ENCODE results near the gene FOXP2.

The FOXP2 gene

GRCh38 chr7:114718861-114719260 is 304.2 kb downstream of the FOXP2 start:
- Histone ChIP-seq H3K9ac (ENCODE audit: low read length in 5 of 5) (no peak overlapping the region), H3K36me3 (ENCODE audit: control insufficient read depth in 5 of 5, insufficient read depth in 5 of 5, low read length in 5 of 5) (no peaks in the 10 kb centered on the region), H3K27ac (ENCODE audit: low read depth, low read length) (no peak overlapping the region), H3K27me3 (ENCODE audit: control insufficient read depth in 5 of 5, insufficient read depth in 4 of 5, low read length in 5 of 5) (no peaks in the 10 kb centered on the region), H3K9me3 (ENCODE audit: control insufficient read depth in 5 of 5, low read length in 5 of 5) (no peaks in the 10 kb centered on the region), H3K4me3 (ENCODE audit: low read depth in 1 of 5, low read length in 5 of 5) (no peak overlapping the region), H3K4me1 (ENCODE audit: control insufficient read depth in 5 of 5, insufficient read depth in 5 of 5, low read length in 5 of 5) (peaks cover 0 to 4% (median 0%) of the 10 kb centered on the region in 5 donors)

DNA sequence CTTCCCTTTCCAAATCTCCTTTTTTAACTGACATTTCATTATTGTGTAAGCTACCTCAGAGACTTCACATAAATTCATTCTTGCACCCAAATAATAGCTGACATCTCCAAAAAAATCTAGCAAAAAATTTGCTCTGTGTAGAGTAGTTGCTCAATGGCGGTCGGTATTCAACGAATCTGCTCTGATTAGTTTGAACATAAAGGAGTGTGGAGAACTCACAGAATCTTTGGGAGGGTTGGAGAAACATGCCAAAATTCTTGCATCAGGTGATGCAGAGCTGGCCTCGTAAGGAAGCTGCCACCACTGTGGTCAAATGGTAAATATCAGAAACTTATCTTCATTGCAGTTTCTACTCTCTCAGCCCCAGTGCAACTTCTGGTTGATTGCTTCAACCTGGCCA is 306.1 kb downstream of the FOXP2 start:
- H3K36me3 ChIP-seq (ENCODE audit: control insufficient read depth in 5 of 5, insufficient read depth in 5 of 5, low read length in 5 of 5): no peaks in the 10 kb centered on the region
- H3K9me3 ChIP-seq (ENCODE audit: control insufficient read depth in 5 of 5, low read length in 5 of 5): no peaks in the 10 kb centered on the region
- H3K9ac ChIP-seq (ENCODE audit: low read length in 5 of 5): no peak overlapping the region
- H3K27ac ChIP-seq (ENCODE audit: low read depth, low read length): no peak overlapping the region
- H3K4me1 ChIP-seq (ENCODE audit: control insufficient read depth in 5 of 5, insufficient read depth in 5 of 5, low read length in 5 of 5): peaks cover 0 to 4% (median 0%) of the 10 kb centered on the region in 5 donors
- no peaks in the 10 kb centered on the region for H3K27me3 ChIP-seq (ENCODE audit: control insufficient read depth in 5 of 5, insufficient read depth in 4 of 5, low read length in 5 of 5)
- no peak overlapping the region for H3K4me3 ChIP-seq (ENCODE audit: low read depth in 1 of 5, low read length in 5 of 5)

DNA sequence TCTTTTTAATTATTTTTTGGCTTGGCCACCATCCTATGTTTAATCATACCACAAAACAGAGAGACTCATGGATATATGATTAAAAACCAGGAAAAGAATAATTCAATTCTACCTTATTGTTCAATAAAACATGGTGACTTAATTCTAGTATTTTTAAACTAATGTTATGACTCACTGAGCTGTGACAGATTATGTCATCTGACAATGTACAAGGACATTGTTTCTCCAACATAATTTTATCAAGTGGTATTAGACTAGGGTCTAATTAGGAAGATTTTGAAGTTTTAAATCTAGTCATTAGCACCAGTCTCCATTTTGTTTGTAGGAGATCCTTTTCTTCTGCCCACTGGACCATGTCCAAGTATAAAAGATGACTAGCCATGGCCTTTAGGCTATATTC is 307.9 kb downstream of the FOXP2 start:
- Histone ChIP-seq H3K27me3 (ENCODE audit: control insufficient read depth in 5 of 5, insufficient read depth in 4 of 5, low read length in 5 of 5) (no peaks in the 10 kb centered on the region), H3K4me1 (ENCODE audit: control insufficient read depth in 5 of 5, insufficient read depth in 5 of 5, low read length in 5 of 5) (peaks cover 0 to 4% (median 0%) of the 10 kb centered on the region in 5 donors), H3K9ac (ENCODE audit: low read length in 5 of 5) (no peak overlapping the region), H3K36me3 (ENCODE audit: control insufficient read depth in 5 of 5, insufficient read depth in 5 of 5, low read length in 5 of 5) (no peaks in the 10 kb centered on the region), H3K4me3 (ENCODE audit: low read depth in 1 of 5, low read length in 5 of 5) (no peak overlapping the region), H3K27ac (ENCODE audit: low read depth, low read length) (no peak overlapping the region), H3K9me3 (ENCODE audit: control insufficient read depth in 5 of 5, low read length in 5 of 5) (no peaks in the 10 kb centered on the region)

DNA sequence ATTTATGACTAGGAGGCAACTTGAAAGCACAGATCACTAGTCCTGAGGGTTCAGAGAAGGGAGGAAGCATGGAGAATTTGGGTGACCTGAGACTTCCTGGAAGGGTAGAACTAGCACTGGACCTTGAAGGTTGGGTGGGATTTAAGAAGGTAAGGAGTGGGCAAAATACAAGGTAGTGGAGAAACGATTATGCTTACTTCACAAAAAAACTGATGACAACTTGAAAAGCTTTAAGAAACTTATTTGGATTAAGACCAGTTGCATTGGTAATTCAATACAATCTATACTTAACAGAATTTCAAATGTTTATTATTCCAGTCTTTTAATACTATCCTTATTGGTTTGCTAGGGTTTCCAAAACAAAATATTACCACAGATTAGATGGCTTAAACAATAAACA is 308.7 kb downstream of the FOXP2 start:
- H3K4me1 ChIP-seq (ENCODE audit: control insufficient read depth in 5 of 5, insufficient read depth in 5 of 5, low read length in 5 of 5): peaks cover 0 to 4% (median 0%) of the 10 kb centered on the region in 5 donors
- H3K4me3 ChIP-seq (ENCODE audit: low read depth in 1 of 5, low read length in 5 of 5): no peak overlapping the region
- H3K9me3 ChIP-seq (ENCODE audit: control insufficient read depth in 5 of 5, low read length in 5 of 5): no peaks in the 10 kb centered on the region
- no peak overlapping the region for H3K9ac ChIP-seq (ENCODE audit: low read length in 5 of 5)
- H3K27me3 ChIP-seq (ENCODE audit: control insufficient read depth in 5 of 5, insufficient read depth in 4 of 5, low read length in 5 of 5): no peaks in the 10 kb centered on the region
- no peaks in the 10 kb centered on the region for H3K36me3 ChIP-seq (ENCODE audit: control insufficient read depth in 5 of 5, insufficient read depth in 5 of 5, low read length in 5 of 5)
- no peak overlapping the region for H3K27ac ChIP-seq (ENCODE audit: low read depth, low read length)

DNA sequence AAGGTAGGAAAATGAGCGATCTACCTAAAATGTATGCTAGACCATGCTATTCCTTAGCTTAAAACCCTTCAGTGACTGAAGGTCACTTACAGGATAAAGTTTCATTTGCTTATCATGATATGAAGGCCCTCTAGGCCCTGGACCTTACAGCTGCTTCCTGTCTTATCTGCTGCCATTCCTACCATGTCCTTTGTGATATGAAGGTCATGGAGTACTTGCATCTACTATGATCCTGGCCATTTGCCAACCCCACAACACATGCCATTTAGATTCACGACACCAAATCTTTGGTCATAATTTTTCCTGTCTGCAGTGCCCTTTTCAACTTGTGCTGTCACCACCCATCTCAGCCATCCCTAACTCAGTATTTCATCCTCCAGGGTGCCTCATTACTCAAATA is 325.5 kb downstream of the FOXP2 start:
- Histone ChIP-seq H3K27ac (ENCODE audit: low read depth, low read length) (no peak overlapping the region), H3K4me1 (ENCODE audit: control insufficient read depth in 5 of 5, insufficient read depth in 5 of 5, low read length in 5 of 5) (no peaks in the 10 kb centered on the region), H3K4me3 (ENCODE audit: low read depth in 1 of 5, low read length in 5 of 5) (no peak overlapping the region), H3K9me3 (ENCODE audit: control insufficient read depth in 5 of 5, low read length in 5 of 5) (no peaks in the 10 kb centered on the region), H3K9ac (ENCODE audit: low read length in 5 of 5) (no peak overlapping the region), H3K36me3 (ENCODE audit: control insufficient read depth in 5 of 5, insufficient read depth in 5 of 5, low read length in 5 of 5) (no peaks in the 10 kb centered on the region), H3K27me3 (ENCODE audit: control insufficient read depth in 5 of 5, insufficient read depth in 4 of 5, low read length in 5 of 5) (no peaks in the 10 kb centered on the region)

DNA sequence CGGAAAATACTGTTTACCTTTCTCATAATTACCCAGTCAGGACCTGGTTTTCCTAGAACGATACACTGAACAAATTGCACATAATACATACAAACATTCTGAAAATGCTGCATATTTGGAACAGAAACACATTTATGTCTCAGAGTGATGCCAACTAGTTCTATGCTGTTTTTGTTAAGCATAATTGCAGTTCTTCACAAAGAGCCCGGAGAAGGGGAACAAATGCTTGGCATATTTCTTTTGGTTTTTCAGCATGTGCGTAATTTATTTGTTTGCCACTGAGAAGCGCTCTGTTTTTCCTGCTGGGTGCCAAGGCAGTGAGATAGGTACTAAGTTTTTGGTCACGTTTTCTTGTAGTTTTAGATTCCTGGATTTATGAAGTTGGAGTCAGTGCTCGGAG is 326.3 kb downstream of the FOXP2 start:
- H3K9ac ChIP-seq (ENCODE audit: low read length in 5 of 5): no peak overlapping the region
- H3K4me3 ChIP-seq (ENCODE audit: low read depth in 1 of 5, low read length in 5 of 5): no peak overlapping the region
- no peaks in the 10 kb centered on the region for H3K36me3 ChIP-seq (ENCODE audit: control insufficient read depth in 5 of 5, insufficient read depth in 5 of 5, low read length in 5 of 5)
- H3K4me1 ChIP-seq (ENCODE audit: control insufficient read depth in 5 of 5, insufficient read depth in 5 of 5, low read length in 5 of 5): no peaks in the 10 kb centered on the region
- no peaks in the 10 kb centered on the region for H3K9me3 ChIP-seq (ENCODE audit: control insufficient read depth in 5 of 5, low read length in 5 of 5)
- H3K27ac ChIP-seq (ENCODE audit: low read depth, low read length): no peak overlapping the region
- no peaks in the 10 kb centered on the region for H3K27me3 ChIP-seq (ENCODE audit: control insufficient read depth in 5 of 5, insufficient read depth in 4 of 5, low read length in 5 of 5)

- Histone ChIP-seq H3K27ac (ENCODE audit: low read depth, low read length) (no peak overlapping the region), H3K36me3 (ENCODE audit: control insufficient read depth in 5 of 5, insufficient read depth in 5 of 5, low read length in 5 of 5) (no peaks in the 10 kb centered on the region), H3K4me1 (ENCODE audit: control insufficient read depth in 5 of 5, insufficient read depth in 5 of 5, low read length in 5 of 5) (no peaks in the 10 kb centered on the region), H3K9ac (ENCODE audit: low read length in 5 of 5) (no peak overlapping the region), H3K27me3 (ENCODE audit: control insufficient read depth in 5 of 5, insufficient read depth in 4 of 5, low read length in 5 of 5) (no peaks in the 10 kb centered on the region), H3K9me3 (ENCODE audit: control insufficient read depth in 5 of 5, low read length in 5 of 5) (no peaks in the 10 kb centered on the region), H3K4me3 (ENCODE audit: low read depth in 1 of 5, low read length in 5 of 5) (no peak overlapping the region)
Measured at GRCh38 chr7:114741911-114742310, 327.3 kb downstream of the FOXP2 start.
